Transverse colon (tissue), 4 donors: ENCODE results near the gene VWC2. TPM values are rescaled to one million over a fixed set of nuclear protein-coding genes. Genes with fewer than 3 reads are reported as not detected.

Experiments used
- DNase-seq: peaks from one replicate; pipeline ENCODE4 v3.0.0-alpha.2; 2019
- H3K27ac ChIP-seq, 4 donors: fragments of 200-600 bp; sonication (generic); 2 replicates each; pipeline ENCODE4 v1.5.1; 2016 to 2018; ENCODE audit warnings: inconsistent platforms in 4 of 4
- H3K27me3 ChIP-seq: fragments of 200-600 bp; sonication (generic); 2 replicates; pipeline ENCODE4 v1.5.1; 2017; ENCODE audit warnings: inconsistent platforms
- H3K36me3 ChIP-seq, 4 donors: fragments of 200-600 bp; sonication (generic); 2 replicates each; pipeline ENCODE4 v1.5.1; 2017 to 2019; ENCODE audit warnings: inconsistent platforms in 4 of 4
- H3K4me1 ChIP-seq, 4 donors: fragments of 200-600 bp; sonication (generic); 2 replicates each; pipeline ENCODE4 v1.5.1; 2017 to 2020; ENCODE audit warnings: inconsistent platforms in 4 of 4
- H3K4me3 ChIP-seq, 4 donors: fragments of 200-600 bp; sonication (generic); 1 replicate in 1 of 4; 2 replicates in 3 of 4; pipeline versions ENCODE4 v1.5.1 to v1.6.1; 2017 to 2019; ENCODE audit warnings: inconsistent platforms in 4 of 4
- H3K9me3 ChIP-seq, 2 donors: fragments of 200-600 bp; sonication (generic); 2 replicates each; pipeline ENCODE4 v1.5.1; 2017 to 2019; ENCODE audit warnings: inconsistent platforms in 2 of 2
- EP300 ChIP-seq: sonication (generic); formaldehyde crosslinking; IDR thresholded peaks from one replicate; pipeline ENCODE4 v1.6.1; 2017; ENCODE audit warnings: antibody characterized with exemption, low read depth
- POLR2A ChIP-seq: fragments of 450-650 bp; IDR thresholded peaks from one replicate; pipeline ENCODE4 v1.6.1; 2016; ENCODE audit warnings: antibody characterized with exemption, mild to moderate bottlenecking, moderate library complexity
- POLR2AphosphoS5 ChIP-seq, 3 donors: sonication (generic); formaldehyde crosslinking; IDR thresholded peaks; one replicate each; pipeline ENCODE4 v1.6.1; 2016; ENCODE audit warnings: antibody characterized with exemption in 3 of 3
- WGBS, 2 donors: methylation state at CpG; one replicate each; pipeline ENCODE4 v1.1.5; 2018; ENCODE audit warnings: low coverage in 1 of 2; 5-methylcytosine and 5-hydroxymethylcytosine counted together
- in situ Hi-C, 4 donors: fragments of 200-750 bp; cut with MboI; loops; one replicate each; pipeline versions ENCODE4 v1.15.0 to v1.15.1; 2017; ENCODE audit warnings: low sequenced_read_pairs in 3 of 4, low pct_ligation_motif_present in 1 of 4, low pct_unique_long_range_greater_than_20kb in 1 of 4
- intact Hi-C: fragments of 100-400 bp; cut with DNase I; formaldehyde crosslinking; loops from one replicate; pipeline ENCODE4 v1.15.1; 2023; ENCODE audit warnings: low total_unique reads
- total RNA-seq, 4 donors: library from RNA; depleted of rRNA; stranded (reverse); fragments of >200 nt; gene quantifications; one replicate each; pipeline ENCODE4 v1.1.0, GENCODE V29; 2016
- TF ChIP-seq, protein P1 (sequence below), 5 experiments: fragments of 200-600 bp in 3 of 5; fragments of 450-650 bp in 2 of 5; sonication (generic) in 3 of 5; IDR thresholded peaks; 1 replicate in 2 of 5; 2 replicates in 3 of 5; pipeline ENCODE4 v1.5.1; 2016 to 2017; ENCODE audit warnings: antibody characterized with exemption in 5 of 5, inconsistent platforms in 3 of 5, mild to moderate bottlenecking in 2 of 5, moderate library complexity in 1 of 5

VWC2 gene
- total RNA-seq, 4 donors from 2014 or later = 0.16 to 0.27 TPM; not detected in 2

- TF ChIP-seq POLR2AphosphoS5 (IDR thresholded peaks at IDR 0.05) (no peak), EP300 (no peak)
- no peak for DNase-seq
- intact Hi-C loops (no loop called here), in situ Hi-C loops (no loop called here)
- Histone ChIP-seq H3K36me3 (no peaks in the 10 kb centered on the region), H3K27ac (no peak overlapping the region), H3K4me1 (no peaks in the 10 kb centered on the region), H3K4me3 (no peak overlapping the region), H3K27me3 (no peaks in the 10 kb centered on the region), H3K9me3 (no peaks in the 10 kb centered on the region)
- 58 to 60% methylated on average over 5 of the region's 5 CpGs for WGBS, 2 donors
Measured at GRCh38 chr7:49822856-49823255, 49.4 kb downstream of the VWC2 start.

DNA sequence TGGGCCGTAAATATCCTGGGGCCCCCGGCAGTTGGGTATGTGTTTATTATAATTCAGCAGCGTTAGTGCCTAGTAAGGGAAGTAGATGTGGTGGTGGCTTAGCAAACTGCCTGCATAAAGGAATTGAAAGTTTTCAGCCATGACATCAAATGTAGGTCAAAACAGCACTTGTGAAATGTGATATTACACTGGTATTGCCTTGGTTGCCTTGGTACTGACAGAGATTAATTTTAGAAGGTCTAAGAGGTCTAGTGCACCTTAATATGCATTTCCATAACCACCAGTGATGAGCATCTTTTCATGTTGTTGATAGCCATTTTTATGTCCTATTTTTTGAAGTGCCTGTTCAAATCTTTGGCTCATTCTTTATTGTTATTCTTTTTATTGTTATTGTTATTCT, 50.1 kb downstream of the VWC2 start:
- no peak overlapping the region for H3K4me3 ChIP-seq
- H3K27ac ChIP-seq = no peak overlapping the region
- no peak for DNase-seq
- in situ Hi-C loops (no loop called here), intact Hi-C loops (no loop called here)
- TF ChIP-seq EP300 (no peak), POLR2A (no peak), POLR2AphosphoS5 (IDR thresholded peaks at IDR 0.05) (no peak)
- TF ChIP-seq, protein P1, sequence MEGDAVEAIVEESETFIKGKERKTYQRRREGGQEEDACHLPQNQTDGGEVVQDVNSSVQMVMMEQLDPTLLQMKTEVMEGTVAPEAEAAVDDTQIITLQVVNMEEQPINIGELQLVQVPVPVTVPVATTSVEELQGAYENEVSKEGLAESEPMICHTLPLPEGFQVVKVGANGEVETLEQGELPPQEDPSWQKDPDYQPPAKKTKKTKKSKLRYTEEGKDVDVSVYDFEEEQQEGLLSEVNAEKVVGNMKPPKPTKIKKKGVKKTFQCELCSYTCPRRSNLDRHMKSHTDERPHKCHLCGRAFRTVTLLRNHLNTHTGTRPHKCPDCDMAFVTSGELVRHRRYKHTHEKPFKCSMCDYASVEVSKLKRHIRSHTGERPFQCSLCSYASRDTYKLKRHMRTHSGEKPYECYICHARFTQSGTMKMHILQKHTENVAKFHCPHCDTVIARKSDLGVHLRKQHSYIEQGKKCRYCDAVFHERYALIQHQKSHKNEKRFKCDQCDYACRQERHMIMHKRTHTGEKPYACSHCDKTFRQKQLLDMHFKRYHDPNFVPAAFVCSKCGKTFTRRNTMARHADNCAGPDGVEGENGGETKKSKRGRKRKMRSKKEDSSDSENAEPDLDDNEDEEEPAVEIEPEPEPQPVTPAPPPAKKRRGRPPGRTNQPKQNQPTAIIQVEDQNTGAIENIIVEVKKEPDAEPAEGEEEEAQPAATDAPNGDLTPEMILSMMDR (IDR thresholded peaks at IDR 0.05) = no peak
- no peaks in the 10 kb centered on the region for H3K36me3 ChIP-seq
- no peaks in the 10 kb centered on the region for H3K9me3 ChIP-seq
- 64 to 78% methylated on average over 3 of the region's 3 CpGs for WGBS, 2 donors
- no peaks in the 10 kb centered on the region for H3K4me1 ChIP-seq
- H3K27me3 ChIP-seq = no peaks in the 10 kb centered on the region

DNA sequence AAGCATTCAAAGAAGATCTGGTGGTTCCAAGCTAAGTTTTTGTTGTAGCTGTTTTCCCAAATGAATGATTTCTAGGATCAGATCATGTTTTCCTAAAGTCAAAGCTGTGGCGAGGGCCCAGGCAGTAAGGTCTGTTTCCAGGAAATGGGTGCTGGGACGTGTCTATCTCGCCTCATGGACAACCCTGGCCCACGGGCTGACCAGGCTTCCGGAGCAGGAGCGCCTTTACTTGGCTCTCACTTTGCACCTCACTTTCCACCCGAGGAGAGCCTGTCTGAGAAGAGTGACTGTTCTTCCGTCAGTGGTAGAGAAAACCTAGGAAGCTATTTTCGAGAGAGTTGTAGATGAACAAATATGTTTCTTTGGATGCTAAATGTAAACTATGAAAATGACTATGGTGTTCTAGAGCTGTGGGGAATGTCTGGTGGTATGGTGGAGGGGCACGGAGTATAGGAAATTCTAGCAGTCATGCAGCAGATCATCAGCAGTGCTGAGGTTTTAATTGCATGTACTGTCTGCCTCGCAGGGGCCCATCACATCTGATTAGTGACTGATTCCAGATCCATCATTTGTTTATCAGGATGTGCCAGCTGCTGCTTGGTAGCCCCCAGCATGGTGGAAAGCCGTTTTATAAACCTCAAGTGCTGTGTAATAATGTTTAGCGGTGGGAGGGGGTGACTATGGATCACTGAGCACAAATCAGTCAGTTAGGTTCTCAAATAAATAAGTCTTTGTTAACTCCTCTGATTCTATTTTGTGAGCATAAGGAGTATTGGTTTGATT, 66.6 kb downstream of the VWC2 start:
- intact Hi-C loops = no loop called here
- 67 to 79% methylated on average over 5 to 13 of the region's 13 CpGs for WGBS, 2 donors
- TF ChIP-seq, protein P1 (IDR thresholded peaks at IDR 0.05) = no peak
- no peak for TF ChIP-seq POLR2AphosphoS5 (IDR thresholded peaks at IDR 0.05)
- no peak for TF ChIP-seq POLR2A
- TF ChIP-seq EP300 = no peak

GRCh38 chr7:49840751-49841405, 67.4 kb downstream of the VWC2 start:
- H3K4me1 ChIP-seq = no peaks in the 10 kb centered on the region
- no peaks in the 10 kb centered on the region for H3K9me3 ChIP-seq
- intact Hi-C loops (no loop called here), in situ Hi-C loops (no loop called here)
- H3K27ac ChIP-seq = no peak overlapping the region
- H3K36me3 ChIP-seq = no peaks in the 10 kb centered on the region
- DNase-seq = no peak
- H3K27me3 ChIP-seq = no peaks in the 10 kb centered on the region
- TF ChIP-seq POLR2AphosphoS5 (IDR thresholded peaks at IDR 0.05) (no peak), EP300 (no peak), POLR2A (no peak)
- TF ChIP-seq, protein P1 (IDR thresholded peaks at IDR 0.05) = no peak
- H3K4me3 ChIP-seq = no peak overlapping the region
- 71 to 72% methylated on average over 4 to 5 of the region's 5 CpGs for WGBS, 2 donors

More for the DNA sequence above, 66.6 kb downstream of the VWC2 start:
- no peaks in the 10 kb centered on the region for H3K9me3 ChIP-seq
- H3K4me3 ChIP-seq = no peak overlapping the region
- DNase-seq = no peak
- no peaks in the 10 kb centered on the region for H3K4me1 ChIP-seq
- no peak overlapping the region for H3K27ac ChIP-seq
- no peaks in the 10 kb centered on the region for H3K27me3 ChIP-seq
- no peaks in the 10 kb centered on the region for H3K36me3 ChIP-seq
- in situ Hi-C loops = no loop called here
